ENCODE results near the gene ATP13A4. TPM values are rescaled to one million over a fixed set of nuclear protein-coding genes. Genes with fewer than 3 reads are reported as not detected.

Gene ATP13A4
- total and polyA plus RNA-seq, 2 experiments from 2014 or later: 5.2 to 14.2 TPM

- H2AFZ ChIP-seq: no peak overlapping the region
- H3K9me3 ChIP-seq (ENCODE audit: low read depth): no peaks in the 10 kb centered on the region
- H3K27ac ChIP-seq: peak overlapping the region; percentile 1
- H3K4me3 ChIP-seq: no peak overlapping the region
- no peak for DNase-seq (ENCODE audit: low spot score)
- H3K36me3 ChIP-seq (replicated peaks; ENCODE audit: insufficient read depth, low read depth): no peaks in the 10 kb centered on the region
- no peaks in the 10 kb centered on the region for H3K4me1 ChIP-seq (ENCODE audit: insufficient read depth)
- H3K9me2 ChIP-seq (replicated peaks; ENCODE audit: insufficient read depth): no peaks in the 10 kb centered on the region
- WGBS (ENCODE audit: low lambda C conversion rate, missing lambda C conversion rate): 68% methylated on average over 3 of the region's 3 CpGs
- no peaks in the 10 kb centered on the region for H4K20me1 ChIP-seq (ENCODE audit: insufficient read depth, poor library complexity, severe bottlenecking)
- no peaks in the 10 kb centered on the region for H3K79me2 ChIP-seq
- no peak overlapping the region for H3K4me2 ChIP-seq
- no peaks in the 10 kb centered on the region for H3K27me3 ChIP-seq
- no peak for TF ChIP-seq CTCF (IDR thresholded peaks at IDR 0.05; ENCODE audit: poor library complexity)
- no peak for TF ChIP-seq EZH2phosphoT487 (IDR thresholded peaks at IDR 0.05; ENCODE audit: low read depth, severe bottlenecking, unreplicated experiment)
- TF ChIP-seq EZH2 (IDR thresholded peaks at IDR 0.05; ENCODE audit: borderline replicate concordance): no peak
These were observed 55.4 kb downstream of the ATP13A4 start for GRCh38 chr3:193499136-193499770.

DNA sequence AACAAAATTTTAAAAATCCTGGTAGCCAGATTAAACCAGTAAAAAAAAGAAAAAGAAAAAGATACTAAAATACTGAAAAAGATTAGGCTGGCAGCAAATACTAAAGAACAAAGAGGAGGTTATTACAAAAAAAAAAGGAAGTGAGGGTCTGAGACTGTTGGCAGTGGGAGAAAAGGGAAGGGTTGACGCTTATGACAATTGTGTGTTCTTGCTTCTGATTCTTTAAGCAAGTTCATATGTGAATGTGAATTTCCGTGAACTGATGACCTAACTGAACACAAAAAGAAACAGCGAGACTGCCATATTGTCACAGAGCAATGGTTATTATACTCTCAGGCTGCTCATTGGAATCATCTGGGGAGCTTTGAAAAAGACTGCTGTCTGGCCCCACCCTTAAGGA, 56.5 kb downstream of the ATP13A4 start:
- Histone ChIP-seq H3K27ac (no peak overlapping the region), H3K9me2 (replicated peaks; ENCODE audit: insufficient read depth) (no peaks in the 10 kb centered on the region), H4K20me1 (ENCODE audit: insufficient read depth, poor library complexity, severe bottlenecking) (no peaks in the 10 kb centered on the region), H3K4me2 (no peak overlapping the region), H3K4me1 (ENCODE audit: insufficient read depth) (no peaks in the 10 kb centered on the region), H3K27me3 (no peaks in the 10 kb centered on the region), H2AFZ (no peak overlapping the region), H3K9me3 (ENCODE audit: low read depth) (no peaks in the 10 kb centered on the region), H3K4me3 (no peak overlapping the region), H3K36me3 (replicated peaks; ENCODE audit: insufficient read depth, low read depth) (no peaks in the 10 kb centered on the region), H3K79me2 (no peaks in the 10 kb centered on the region)
- no peak for DNase-seq (ENCODE audit: low spot score)
- WGBS (ENCODE audit: low lambda C conversion rate, missing lambda C conversion rate): 94% methylated on average over 3 of the region's 3 CpGs
- TF ChIP-seq CTCF (IDR thresholded peaks at IDR 0.05; ENCODE audit: poor library complexity) (no peak), EZH2phosphoT487 (IDR thresholded peaks at IDR 0.05; ENCODE audit: low read depth, severe bottlenecking, unreplicated experiment) (no peak), EZH2 (IDR thresholded peaks at IDR 0.05; ENCODE audit: borderline replicate concordance) (no peak)

GRCh38 chr3:193496658-193497057, 58.0 kb downstream of the ATP13A4 start:
- H3K4me2 ChIP-seq: no peak overlapping the region
- H2AFZ ChIP-seq: no peak overlapping the region

More at GRCh38 chr3:193496658-193497057, 58.0 kb downstream of the ATP13A4 start:
- no peaks in the 10 kb centered on the region for H4K20me1 ChIP-seq (ENCODE audit: insufficient read depth, poor library complexity, severe bottlenecking)
- WGBS (ENCODE audit: low lambda C conversion rate, missing lambda C conversion rate): 94% methylated on average over 6 of the region's 6 CpGs
- DNase-seq (ENCODE audit: low spot score): no peak
- H3K9me2 ChIP-seq (replicated peaks; ENCODE audit: insufficient read depth): no peaks in the 10 kb centered on the region
- H3K27me3 ChIP-seq: no peaks in the 10 kb centered on the region
- no peak overlapping the region for H3K27ac ChIP-seq
- H3K79me2 ChIP-seq: no peaks in the 10 kb centered on the region
- no peaks in the 10 kb centered on the region for H3K4me1 ChIP-seq (ENCODE audit: insufficient read depth)
- no peak overlapping the region for H3K4me3 ChIP-seq
- no peaks in the 10 kb centered on the region for H3K9me3 ChIP-seq (ENCODE audit: low read depth)
- TF ChIP-seq CTCF (IDR thresholded peaks at IDR 0.05; ENCODE audit: poor library complexity): no peak
- no peak for TF ChIP-seq EZH2 (IDR thresholded peaks at IDR 0.05; ENCODE audit: borderline replicate concordance)
- no peak for TF ChIP-seq EZH2phosphoT487 (IDR thresholded peaks at IDR 0.05; ENCODE audit: low read depth, severe bottlenecking, unreplicated experiment)
- no peaks in the 10 kb centered on the region for H3K36me3 ChIP-seq (replicated peaks; ENCODE audit: insufficient read depth, low read depth)

Measured in hepatocyte (in vitro differentiated cells).